Thyroid gland (tissue), 4 donors: ENCODE results near the gene ZNF407.

Source experiments
- CTCF ChIP-seq, 6 experiments: fragments of 200-600 bp in 3 of 6; fragments of 450-650 bp in 3 of 6; sonication (generic) in 3 of 6; IDR thresholded peaks; one replicate each; pipeline ENCODE4 v1.5.1; 2016 to 2019; ENCODE audit warnings: antibody characterized with exemption in 6 of 6, mild to moderate bottlenecking in 2 of 6, inconsistent platforms in 1 of 6, moderate library complexity in 1 of 6
- POLR2A ChIP-seq, 2 donors: fragments of 450-650 bp; IDR thresholded peaks; one replicate each; pipeline ENCODE4 v1.6.1; 2017; ENCODE audit warnings: antibody characterized with exemption in 2 of 2, mild to moderate bottlenecking in 2 of 2, moderate library complexity in 1 of 2

- TF ChIP-seq CTCF (IDR thresholded peaks at IDR 0.05): no peak
- no peak for TF ChIP-seq POLR2A (IDR thresholded peaks at IDR 0.05)
Measured at GRCh38 chr18:74768096-74768495, 170.4 kb downstream of the ZNF407 start.
